CD4-positive, alpha-beta T cell treated with Interleukin-17A for 1 hour (primary cell): ENCODE data around the gene SEC23B.
A peak's percentile ranks its signal among the peaks of the same experiment; 100 is the strongest.

Source experiments
- DNase-seq: peaks from one replicate; pipeline ENCODE4 v3.0.0-alpha.2; 2020

SEC23B gene

GRCh38 chr20:18527339-18527738, 19.6 kb downstream of the SEC23B start:
- no peak for DNase-seq

- no peak for DNase-seq
Observed at GRCh38 chr20:18527836-18528235, 20.1 kb downstream of the SEC23B start.

- no peak for DNase-seq
Observed at GRCh38 chr20:18529041-18529440, 21.3 kb downstream of the SEC23B start.

DNA sequence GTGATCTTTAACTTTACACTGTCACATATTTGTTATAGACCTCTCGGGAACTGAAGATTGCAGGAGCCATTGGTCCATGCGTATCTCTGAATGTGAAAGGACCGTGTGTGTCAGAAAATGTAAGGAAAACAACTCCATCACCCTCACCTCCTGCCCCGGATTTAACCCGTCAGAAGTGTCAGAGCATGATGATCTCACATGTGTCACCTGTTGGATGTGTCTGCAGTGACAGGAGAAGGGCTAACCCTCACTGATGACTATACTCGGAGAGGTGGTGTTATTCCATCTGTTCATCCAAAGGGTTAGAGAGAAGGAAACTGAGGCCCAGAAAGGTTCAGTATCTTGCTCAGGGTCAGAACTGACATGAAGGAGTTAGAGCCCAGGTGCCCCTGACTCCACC, 24.9 kb downstream of the SEC23B start:
- no peak for DNase-seq

DNA sequence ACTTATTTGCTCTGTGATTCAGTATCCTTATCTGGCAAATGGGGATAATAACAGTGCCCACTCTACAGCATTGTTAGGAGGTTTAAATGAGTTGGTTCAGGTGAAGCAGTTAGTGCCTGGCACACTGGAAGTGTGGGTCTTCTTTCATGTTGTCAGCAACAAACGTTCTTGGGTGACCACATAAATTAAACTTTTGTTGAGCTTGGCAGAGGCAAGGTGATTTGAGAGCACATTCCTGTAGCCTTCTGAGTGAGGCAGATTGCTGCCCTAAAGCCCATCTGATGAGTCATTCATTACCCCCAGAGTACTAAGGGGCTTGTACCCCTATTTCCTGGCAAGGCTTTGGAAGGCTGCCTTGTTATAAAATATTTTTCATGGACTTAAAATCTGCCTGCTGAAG, 25.8 kb downstream of the SEC23B start:
- DNase-seq: no peak

GRCh38 chr20:18533978-18534644, 26.4 kb downstream of the SEC23B start:
- no peak for DNase-seq

DNA sequence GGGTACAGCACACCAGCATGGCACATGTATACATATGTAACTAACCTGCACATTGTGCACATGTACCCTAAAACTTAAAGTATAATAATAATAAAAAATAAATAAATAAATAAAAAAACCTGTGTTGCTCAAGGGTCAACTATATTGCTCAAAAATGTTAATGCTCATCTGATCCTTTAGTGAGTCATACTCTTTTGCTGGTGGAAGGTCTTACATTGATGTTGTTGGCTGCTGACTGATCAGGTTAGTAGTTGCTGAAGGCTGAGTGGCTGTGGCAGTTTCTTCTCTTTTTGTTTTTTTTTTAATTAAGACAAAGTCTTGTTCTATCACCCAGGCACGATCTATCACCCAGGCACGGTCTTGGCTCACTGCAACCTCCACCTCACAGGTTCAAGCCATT, 29.9 kb downstream of the SEC23B start:
- DNase-seq: no peak

DNA sequence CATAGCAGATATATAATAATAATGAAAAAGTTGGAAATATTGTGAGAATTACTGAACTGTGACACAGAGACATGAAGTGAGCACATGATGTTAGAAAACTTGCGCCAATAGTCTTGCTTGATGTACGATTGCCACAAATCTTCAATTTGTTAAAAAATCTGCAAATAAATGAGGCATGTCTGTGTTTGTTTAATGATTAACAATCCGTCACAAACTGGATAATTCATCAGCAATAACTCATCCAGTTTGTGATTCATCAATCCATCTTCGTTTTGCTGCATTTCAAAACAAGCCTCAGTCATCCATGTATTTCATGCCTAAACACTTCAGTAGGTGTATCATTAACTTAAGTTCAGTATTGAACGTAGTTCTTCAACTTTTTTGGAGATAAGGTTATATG, 34.0 kb downstream of the SEC23B start:
- DNase-seq: no peak

- no peak for DNase-seq
Observed at GRCh38 chr20:18543216-18543615, 35.5 kb downstream of the SEC23B start.

DNA sequence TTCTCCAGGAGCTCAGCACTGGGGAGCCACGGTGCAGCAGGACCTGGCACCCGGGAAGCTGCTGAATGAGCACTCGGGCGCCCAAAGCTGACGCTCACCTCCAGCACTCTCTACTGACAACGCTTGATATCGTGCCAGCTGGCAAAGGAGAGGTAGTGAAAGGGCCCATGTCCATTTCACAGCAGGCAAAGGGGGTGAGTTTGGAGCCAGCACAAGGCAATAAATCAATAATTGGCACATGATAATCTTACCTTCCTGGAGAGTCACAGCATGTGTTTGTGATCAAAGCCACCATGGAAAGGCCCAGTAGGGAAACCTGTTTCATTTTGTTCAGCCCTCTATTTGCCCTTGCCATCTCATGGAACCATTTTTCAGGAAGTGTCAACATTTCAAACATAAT, 36.2 kb downstream of the SEC23B start:
- no peak for DNase-seq

DNA sequence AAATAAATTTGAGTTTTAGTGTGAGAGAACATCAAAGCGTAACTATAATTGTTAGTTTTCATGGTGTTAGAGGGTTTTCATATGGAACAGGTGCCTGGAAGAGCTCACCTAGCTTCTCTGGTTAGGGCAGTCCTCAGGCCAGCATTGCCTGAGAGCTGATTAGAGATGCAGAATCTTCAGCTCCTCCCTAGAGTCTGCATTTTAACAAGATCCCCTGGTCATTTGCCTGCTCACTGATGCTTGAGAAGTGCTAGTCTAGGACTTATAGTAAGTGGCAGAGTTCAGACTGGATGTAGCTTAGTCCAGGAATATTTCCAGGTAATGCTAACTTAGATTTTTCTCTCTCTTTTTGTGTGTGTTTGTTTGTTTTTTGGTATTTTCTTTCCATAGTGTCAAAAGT, 37.8 kb downstream of the SEC23B start:
- no peak for DNase-seq

GRCh38 chr20:18548465-18548864, 40.7 kb downstream of the SEC23B start:
- DNase-seq: no peak

DNA sequence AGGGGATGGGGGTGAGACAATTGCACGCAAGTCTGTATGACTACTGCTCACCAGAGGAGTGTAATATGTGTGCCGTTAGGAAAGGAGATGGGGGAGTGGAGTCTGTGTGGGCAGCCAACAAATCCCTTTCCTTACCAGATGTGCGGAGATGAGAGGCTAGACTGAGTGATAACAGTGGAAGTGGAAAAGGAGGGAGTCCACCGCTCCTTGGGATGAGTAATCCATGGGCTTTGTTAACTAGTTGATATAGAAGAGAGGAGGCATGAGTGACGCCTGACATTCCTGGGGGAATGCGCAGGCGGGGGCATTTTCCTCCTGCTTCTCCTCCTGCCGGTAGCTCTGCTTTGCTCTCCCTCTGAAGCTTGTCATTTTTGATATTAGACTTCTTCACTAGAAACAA, 46.0 kb downstream of the SEC23B start:
- DNase-seq: no peak

DNA sequence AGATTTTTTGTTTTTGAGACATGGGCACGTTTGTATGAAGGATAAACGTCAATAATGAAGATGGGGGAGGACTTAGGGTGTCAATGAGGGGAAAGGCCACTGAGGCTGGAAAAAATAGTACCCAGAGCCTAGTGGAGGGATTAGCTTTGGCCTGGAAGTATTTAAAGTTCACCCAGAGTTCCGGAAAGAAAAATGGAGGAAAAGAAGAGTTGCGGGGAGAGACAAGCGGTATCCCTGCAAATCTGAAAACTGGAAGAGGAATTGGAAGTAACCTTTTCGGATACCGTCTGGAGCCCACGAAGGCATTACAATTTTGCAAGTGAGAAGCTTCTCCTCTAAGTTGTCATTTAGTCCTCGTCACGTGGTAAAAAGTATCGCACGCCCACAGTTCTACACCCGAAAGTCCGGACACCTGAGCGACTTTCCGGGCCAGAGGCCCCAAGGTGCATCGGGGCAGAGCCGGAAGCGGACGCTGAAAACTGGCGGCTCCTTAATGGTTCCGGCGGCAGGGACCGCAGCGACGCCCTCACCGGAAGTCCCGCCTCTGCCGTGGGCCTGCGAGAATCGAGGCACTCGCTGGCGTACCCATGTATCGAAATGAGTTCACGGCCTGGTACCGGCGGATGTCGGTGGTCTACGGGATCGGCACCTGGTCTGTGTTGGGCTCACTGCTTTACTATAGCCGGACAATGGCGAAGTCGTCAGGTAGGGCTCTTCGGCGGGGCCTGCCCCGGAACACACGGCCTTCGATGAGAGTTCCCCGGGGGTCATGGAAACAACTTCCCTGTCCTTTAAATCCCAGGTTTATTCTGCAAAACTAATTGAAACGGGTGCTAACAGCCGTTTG, 59.4 kb downstream of the SEC23B start, which contains the start of gene SMIM26:
TSS of gene SMIM26 (plus strand) at position 541 of the 847 bp plus-strand sequence. CDS start at position 588, 47 bp downstream.
- DNase-seq: peak; percentile 95

DNA sequence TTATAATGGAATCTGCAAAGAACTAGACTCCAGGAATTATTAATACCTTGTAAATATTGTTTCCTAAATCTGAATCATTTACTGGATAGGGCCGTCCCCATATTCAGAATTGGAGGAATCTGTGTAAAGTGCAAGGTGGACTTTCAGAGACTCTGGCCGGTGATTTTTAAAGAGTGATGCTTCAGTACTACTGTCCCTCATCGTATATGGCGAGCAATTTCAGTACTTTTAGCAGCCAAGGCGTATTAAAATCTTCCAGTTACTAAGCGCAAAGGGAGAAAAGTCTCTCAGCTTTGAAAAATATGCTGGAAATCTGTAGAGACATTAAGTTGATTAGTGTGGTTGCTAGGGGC, 60.0 kb downstream of the SEC23B start:
- DNase-seq: no peak

DNA sequence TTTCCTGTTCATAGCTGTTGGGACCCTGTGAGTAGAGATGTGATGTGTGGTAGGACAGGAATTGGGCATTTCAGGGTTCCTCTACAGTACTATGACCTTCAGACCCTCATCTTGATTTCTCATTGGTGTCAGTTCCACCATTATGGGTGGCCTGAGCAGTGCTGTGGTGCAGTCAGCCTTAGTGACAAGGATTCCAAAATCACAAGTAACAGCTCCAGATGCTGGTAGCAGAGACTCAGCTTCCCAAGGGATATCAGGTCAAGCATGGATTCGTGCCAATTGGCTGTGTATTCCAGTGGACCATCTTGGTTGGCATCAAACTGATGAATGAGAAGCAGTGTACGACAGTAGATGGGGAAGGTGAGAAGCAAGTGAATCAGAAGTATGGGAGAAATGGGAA, 63.3 kb downstream of the SEC23B start:
- DNase-seq: no peak

DNA sequence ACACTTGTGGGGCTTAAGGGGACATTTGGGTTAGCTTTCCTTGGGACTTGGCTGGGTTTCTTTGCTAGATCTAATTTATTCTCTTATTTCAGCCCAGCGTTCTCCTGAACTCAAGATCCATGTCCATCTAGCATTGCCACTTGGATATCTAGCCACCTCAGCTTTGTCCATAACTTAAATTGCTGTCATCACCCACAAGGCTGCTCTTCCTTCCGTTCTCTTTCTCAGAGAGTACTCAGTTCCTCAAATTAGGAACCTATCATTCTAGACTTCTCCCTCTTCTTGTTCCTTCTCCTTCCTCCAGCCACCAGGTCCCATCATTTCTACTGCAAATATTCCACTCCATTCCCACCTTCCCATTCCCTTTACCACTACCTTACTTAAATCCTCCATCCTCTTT, 63.8 kb downstream of the SEC23B start:
- no peak for DNase-seq

DNA sequence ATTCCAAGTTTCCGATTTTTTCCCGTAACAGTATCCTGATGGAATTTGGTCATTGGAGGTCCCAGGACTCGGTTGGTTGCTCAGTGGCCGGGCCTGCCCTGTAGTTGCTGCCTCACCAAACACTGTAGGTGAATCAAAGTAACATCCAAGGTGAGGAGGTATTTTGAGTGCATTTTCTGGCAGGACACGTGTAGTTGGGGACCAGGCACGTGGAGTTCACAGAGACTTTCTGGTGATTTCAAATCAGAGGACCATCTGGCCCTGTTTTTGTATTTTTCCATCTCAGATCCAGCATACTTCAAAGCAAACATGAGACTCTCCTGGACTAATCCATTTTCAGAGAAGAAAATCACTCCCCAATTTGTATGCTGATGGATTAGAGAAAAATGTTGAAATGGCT, 70.2 kb downstream of the SEC23B start:
- DNase-seq: no peak

GRCh38 chr20:18578581-18578980, 70.8 kb downstream of the SEC23B start:
- no peak for DNase-seq

- DNase-seq: no peak
Observed at GRCh38 chr20:18580012-18580411, 72.3 kb downstream of the SEC23B start.

DNA sequence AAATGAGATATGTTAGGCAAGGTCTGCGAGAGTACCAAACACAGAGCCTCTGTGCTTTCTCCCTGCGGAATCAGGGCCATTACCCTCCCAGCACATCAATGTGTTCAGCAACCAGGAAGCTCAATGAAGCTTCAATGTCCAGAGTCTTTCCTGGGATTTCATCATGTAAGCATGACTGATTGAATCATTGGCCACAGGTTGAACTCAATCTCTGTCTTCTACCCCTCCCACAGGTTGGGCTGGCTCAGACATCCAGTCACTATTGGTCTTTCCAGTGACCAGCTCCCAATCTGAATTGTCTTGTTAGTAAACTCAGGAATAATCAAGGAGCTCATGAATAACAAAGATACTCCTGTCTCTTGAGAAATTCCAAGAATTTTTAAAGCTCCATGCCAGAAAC, 77.4 kb downstream of the SEC23B start:
- no peak for DNase-seq

DNA sequence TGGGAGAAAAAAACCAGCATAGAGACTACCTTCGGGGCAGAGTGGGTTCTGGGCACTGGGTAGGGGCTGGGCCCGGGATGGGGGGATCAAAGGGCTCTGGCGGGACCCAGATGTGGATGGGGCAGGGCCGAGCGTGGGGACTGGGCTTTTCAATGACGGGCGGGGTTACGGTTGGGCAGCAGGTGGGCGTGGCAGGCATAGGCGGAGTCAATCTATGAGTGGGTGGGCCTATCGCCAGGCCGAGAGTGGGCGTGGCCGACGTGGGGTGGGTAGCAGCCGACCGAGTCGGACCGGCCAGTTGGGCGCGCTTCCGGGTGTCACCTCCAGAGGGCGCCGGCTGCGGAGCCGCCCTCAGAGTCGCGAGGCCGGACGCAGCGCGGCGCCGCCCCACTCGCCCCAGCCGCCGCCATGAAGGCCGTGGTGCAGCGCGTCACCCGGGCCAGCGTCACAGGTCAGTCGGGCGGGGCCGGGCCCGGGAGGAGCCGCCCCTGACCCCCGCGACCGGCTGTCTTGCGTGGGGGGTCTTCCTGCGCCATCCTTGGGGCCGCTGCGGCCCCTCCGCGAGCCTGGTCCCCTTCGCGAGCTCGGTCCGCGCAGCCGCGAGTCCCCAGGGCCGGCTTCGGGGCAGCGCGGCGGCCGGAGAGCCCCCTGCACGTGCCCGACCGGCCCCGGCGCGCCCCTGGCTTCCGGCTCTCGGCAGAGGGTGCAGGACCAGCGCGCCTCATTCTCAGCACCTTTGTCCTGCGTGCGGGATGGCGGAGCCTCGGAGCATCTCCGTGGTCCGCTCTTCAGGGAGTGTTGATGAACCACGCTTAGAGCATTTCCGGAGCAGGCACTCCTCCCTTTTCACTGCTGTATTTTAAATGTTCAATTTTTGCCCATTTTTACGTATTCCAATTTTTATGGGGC, 80.2 kb downstream of the SEC23B start, which contains the start of gene DTD1:
TSS of gene DTD1 (plus strand) at position 390 of the 909 bp plus-strand sequence. CDS start at position 409, 19 bp downstream.
- peak; percentile 90 for DNase-seq

DNA sequence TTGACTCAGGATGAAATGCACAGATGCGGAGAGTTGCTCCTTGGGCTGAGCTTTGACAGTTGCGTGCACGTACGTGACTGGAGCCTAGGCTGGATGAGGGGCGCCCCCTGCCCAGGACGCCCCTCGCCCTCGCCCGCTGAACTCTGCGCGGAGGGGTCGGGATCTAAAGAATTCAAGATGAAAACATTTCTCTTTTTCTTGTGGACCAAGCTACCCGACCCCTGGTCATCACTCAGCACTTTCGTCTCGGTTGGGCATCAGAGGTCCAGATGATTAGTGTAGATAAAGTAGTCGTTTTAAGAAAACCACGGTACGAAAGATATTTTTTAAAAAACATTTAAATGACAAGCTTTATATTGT, 80.8 kb downstream of the SEC23B start:
- no peak for DNase-seq
